ENCODE data around the gene EXOC2.

GRCh38 chr6:518218-518617, 174.7 kb downstream of the EXOC2 start:
- TF ChIP-seq CTCF (IDR thresholded peaks at IDR 0.05) (no peak), POLR2AphosphoS5 (IDR thresholded peaks at IDR 0.05) (no peak), POLR2A (IDR thresholded peaks at IDR 0.05) (no peak)

Measured in transverse colon (tissue), 4 donors.